LHCN-M2 (cell line): ENCODE results near the gene BUB3. TPM values are rescaled to one million over a fixed set of nuclear protein-coding genes. Genes with fewer than 3 reads are reported as not detected.

ENCODE experiments used
- DNase-seq: peaks from one replicate; pipeline ENCODE4 v3.0.0-alpha.2; 2012; ENCODE audit warnings: low read depth
- polyA plus RNA-seq: library from polyadenylated mRNA; unstranded; fragments of >200 nt; gene quantifications from one replicate; pipeline ENCODE4 v1.2.1, GENCODE V29; 2012; ENCODE audit warnings: missing spikeins
- total RNA-seq: library from RNA; depleted of rRNA; stranded (reverse); fragments of >200 nt; gene quantifications from 2 replicates; pipeline ENCODE4 v1.2.3, GENCODE V29; 2014; rRNA removed

BUB3 gene, protein sequence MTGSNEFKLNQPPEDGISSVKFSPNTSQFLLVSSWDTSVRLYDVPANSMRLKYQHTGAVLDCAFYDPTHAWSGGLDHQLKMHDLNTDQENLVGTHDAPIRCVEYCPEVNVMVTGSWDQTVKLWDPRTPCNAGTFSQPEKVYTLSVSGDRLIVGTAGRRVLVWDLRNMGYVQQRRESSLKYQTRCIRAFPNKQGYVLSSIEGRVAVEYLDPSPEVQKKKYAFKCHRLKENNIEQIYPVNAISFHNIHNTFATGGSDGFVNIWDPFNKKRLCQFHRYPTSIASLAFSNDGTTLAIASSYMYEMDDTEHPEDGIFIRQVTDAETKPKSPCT
- total RNA-seq = 361 and 363 TPM in 2 replicates
- 133 TPM for polyA plus RNA-seq

- peak; percentile 100 for DNase-seq
Measured at GRCh38 chr10:123154092-123154710, at the start of gene BUB3. Gene BUB3 (plus strand): TSS chr10:123154402. CDS start chr10:123154918, 516 bp downstream.

DNA sequence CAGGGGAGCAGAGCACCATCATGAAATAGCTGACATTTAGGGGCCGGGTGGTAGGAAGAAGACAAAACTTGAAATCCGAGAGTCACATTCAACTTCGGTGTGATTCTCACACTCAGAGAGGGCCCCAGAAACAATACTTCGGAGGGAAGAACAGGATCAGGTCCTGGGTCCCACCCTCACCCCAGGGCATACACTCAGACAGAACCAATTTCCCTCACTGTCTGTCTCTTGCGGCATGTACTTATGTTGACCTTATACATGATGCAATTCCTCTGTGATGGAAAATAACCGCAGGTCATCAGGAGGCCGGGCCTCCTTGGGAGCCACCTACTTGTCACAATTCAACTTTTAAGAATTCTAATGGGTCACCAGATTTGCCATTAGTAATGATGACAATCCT, 44.7 kb upstream of the BUB3 start:
- DNase-seq = no peak

- DNase-seq = no peak
Measured at GRCh38 chr10:123117644-123118417, 36.4 kb upstream of the BUB3 start.

GRCh38 chr10:123119081-123119480, 35.1 kb upstream of the BUB3 start:
- DNase-seq = no peak

DNA sequence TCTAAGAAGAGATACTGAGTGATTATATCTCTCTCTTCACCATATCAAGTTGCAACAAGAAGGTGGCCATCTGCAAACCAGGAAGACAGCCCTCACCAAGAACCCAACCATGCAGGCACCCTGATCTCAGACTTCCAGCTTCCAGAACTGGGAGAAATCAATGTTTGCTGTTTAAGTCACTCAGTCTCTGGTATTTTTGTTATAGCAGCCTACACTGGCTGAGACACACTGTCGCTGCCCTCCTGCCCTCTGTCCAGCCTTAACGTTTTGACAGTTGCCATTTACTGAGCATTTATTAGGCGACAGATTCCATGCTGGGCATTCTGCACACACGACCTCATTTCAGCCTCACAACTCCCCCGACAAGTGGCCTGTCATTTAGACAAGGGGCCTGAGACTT, 28.0 kb upstream of the BUB3 start:
- DNase-seq = no peak

GRCh38 chr10:123129618-123130271, 24.5 kb upstream of the BUB3 start:
- peak; percentile 55 for DNase-seq

DNA sequence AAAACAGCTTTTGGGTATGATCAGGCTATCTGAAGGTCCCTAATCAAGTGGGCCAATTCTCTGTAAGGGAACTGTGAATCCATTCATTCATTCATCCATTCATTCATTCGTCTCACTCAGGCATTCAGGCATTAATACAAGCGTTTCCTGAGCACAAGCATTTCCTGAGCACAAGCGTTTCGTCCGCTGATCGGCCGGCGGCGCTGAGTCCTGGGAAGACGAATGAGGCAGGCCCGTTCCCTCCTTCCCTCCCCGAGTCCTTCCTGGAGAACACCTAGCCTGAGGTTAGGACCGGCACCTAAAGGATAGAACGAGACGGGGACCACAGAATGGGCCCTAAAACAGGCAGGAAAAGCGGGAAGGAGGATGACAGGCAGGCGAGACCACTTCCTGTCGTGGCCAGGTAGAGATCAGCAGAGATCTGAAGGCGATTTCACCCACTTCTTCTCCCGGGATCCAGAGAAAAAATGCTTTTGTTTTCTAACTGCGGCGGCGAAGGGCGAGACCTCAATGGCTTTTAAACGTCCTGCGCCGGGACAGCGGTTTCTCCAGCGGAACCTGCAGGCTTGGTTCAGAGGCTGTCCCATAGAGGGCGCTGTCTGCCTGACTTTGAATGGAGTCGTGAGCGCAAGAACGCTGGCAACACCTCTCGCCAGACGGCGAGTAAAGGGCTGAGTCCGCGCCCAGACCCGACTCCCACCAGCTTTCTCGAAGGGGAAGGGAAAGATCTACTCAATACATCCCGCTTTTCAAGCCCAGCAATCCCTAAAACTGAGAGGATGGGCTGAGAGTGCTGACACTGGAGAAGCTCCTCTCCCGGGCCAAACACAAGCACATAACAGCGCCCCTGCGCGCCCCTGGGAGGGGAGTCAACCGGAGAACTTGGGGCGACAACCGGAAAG, 21.4 kb upstream of the BUB3 start:
- peak; percentile 75 for DNase-seq

DNA sequence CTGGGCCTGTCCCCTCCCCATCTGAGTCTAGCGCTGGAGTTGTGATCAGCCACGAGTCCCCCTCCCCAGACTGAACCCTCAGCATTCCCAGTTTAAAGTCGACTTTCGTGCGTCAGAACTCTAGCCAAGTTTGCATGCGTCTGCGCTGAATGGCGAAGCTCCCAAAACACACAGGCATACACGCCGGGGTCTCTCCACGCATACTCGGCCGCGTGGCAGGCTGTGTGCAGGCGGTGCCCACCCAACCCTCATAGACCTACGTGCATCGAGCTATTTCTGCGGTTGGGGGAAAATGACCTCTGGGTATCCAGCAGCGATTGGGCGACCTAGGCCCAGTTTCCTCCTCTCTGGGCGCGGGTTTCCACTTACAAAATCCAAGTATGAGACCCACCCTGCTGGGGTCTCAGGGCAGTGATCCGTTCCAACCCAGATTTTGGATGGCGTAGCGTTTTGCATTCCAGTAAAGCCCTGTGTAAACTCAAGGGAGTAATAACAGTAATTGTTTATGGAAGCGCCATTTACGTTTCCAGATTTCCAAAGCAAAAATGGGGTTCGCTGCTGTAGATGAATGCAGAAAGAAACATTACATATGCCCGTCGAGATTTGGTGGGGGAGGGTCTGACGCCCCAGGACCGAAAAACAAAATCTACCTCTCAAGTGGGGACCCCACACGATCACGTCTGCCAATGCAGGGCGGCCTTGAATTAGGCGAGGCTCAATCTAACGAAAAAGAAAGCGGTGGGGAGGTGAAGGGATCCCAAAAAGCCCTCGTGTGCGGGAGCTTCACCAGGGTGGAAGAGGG, 20.5 kb upstream of the BUB3 start:
- no peak for DNase-seq

DNA sequence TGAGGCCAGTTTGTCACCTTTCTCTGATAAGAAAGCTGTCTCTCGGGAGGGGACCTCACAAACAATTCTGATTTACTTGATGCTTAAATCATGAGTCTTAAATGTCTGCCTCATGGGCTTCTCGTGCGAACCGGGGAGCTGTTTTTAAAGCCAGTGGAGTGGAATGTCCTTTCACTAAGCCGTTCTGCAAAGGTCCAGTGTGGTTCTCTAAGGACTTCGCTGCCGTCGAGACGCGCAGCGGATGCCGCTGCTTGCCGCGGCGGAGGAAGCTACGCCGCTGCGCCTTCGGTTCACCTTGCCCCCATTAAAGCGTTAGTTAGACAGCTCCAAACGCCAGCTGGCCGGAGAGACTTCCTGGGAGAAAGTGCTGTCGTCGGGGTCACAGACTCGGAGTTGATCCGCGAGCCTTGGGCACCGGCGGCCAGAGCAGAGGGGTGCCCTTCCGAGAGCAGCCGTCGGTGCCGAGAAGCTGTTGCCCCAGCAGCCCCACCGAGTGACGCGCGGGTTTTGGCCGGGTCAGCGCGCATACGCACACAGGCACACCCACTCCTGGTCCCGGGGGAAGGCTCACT, 19.8 kb upstream of the BUB3 start:
- no peak for DNase-seq

- no peak for DNase-seq
Measured at GRCh38 chr10:123134915-123135414, 19.2 kb upstream of the BUB3 start.

GRCh38 chr10:123135415-123136141, 18.6 kb upstream of the BUB3 start, which contains the start of gene HMX3:
Gene HMX3 (plus strand): TSS chr10:123135970. CDS start chr10:123136051, 81 bp downstream.
- no peak for DNase-seq

DNA sequence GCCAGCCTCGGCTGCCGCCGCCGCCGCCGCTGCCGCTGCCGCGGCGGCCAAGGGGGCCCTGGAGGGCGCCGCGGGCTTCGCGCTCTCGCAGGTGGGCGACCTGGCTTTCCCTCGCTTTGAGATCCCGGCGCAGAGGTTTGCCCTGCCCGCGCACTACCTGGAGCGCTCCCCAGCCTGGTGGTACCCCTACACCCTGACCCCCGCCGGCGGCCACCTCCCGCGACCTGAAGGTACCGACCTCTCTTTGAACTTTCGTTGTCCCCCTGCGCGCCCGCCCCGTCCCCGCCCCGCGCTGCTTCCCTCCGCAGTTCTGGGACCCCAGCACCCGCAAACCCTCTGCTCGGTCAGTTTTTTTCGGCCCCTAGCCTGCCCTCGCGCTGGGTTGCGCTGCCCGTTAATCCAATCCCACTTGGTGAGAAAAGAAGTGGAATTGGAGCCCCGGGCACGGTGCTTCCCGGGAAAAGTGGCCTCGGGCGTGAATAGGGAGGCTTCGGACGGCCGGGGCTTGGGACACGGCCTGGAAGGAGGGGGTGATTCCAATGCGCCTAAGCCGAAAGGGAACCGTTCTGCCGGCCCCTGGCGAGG, 17.9 kb upstream of the BUB3 start:
- no peak for DNase-seq

DNA sequence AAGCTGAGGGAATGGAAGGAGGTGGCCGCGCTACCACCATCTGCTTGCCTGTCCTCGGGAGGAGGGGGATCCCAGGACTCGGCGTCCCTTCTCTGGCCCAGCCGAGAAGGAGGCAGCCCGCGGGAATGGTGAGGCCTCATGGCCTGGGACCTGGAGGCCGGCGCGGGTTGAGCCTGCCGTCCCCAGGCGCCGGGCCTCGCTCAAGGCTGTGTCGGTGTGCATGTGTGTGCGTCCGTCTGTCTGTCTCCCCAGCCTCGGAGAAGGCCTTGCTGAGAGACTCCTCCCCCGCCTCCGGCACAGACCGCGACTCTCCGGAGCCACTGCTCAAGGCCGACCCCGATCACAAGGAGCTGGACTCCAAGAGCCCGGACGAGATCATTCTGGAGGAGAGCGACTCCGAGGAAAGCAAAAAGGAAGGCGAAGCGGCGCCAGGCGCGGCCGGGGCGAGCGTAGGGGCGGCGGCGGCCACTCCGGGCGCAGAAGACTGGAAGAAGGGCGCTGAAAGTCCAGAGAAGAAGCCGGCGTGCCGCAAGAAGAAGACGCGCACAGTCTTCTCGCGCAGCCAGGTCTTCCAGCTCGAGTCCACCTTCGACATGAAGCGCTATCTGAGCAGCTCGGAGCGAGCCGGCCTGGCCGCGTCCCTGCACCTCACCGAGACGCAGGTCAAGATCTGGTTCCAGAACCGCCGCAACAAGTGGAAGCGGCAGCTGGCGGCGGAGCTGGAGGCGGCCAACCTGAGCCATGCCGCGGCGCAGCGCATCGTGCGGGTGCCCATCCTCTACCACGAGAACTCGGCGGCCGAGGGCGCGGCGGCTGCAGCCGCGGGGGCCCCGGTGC, 17.2 kb upstream of the BUB3 start:
- DNase-seq = no peak

- no peak for DNase-seq
Measured at GRCh38 chr10:123139165-123139520, 15.1 kb upstream of the BUB3 start.

- DNase-seq = no peak
Measured at GRCh38 chr10:123139521-123140163, 14.6 kb upstream of the BUB3 start.

- no peak for DNase-seq
Measured at GRCh38 chr10:123140164-123140982, 13.8 kb upstream of the BUB3 start.
